WERI-Rb-1 (cell line): ENCODE results near the gene CAMLG.

Source experiments
- DNase-seq: peaks from one replicate; pipeline ENCODE4 v3.0.0-alpha.2; 2020
- H3K27ac ChIP-seq: fragments of 250-450 bp; sonication (Bioruptor Pico); 2 replicates; pipeline ENCODE4 v1.5.1; 2020; ENCODE audit warnings: mild to moderate bottlenecking, moderate library complexity
- H3K27me3 ChIP-seq: fragments of 250-450 bp; sonication (Bioruptor Pico); 2 replicates; pipeline ENCODE4 v1.5.1; 2021; ENCODE audit warnings: mild to moderate bottlenecking, low read depth, moderate library complexity; ENCODE audit not compliant: insufficient read depth, severe bottlenecking
- H3K36me3 ChIP-seq: fragments of 250-450 bp; sonication (Bioruptor Pico); 2 replicates; pipeline ENCODE4 v1.5.1; 2020; ENCODE audit warnings: mild to moderate bottlenecking, moderate library complexity
- H3K4me3 ChIP-seq: 2 replicates; pipeline ENCODE4 v1.5.1; 2011; ENCODE audit warnings: low read depth, mild to moderate bottlenecking, control low read depth, low read length
- H3K9me3 ChIP-seq: fragments of 250-450 bp; sonication (Bioruptor Pico); 2 replicates; pipeline ENCODE4 v1.5.1; 2021; ENCODE audit warnings: mild to moderate bottlenecking, moderate library complexity; ENCODE audit not compliant: severe bottlenecking
- TF ChIP-seq, protein P1 (sequence below): IDR thresholded peaks from 2 replicates; pipeline ENCODE4 v1.5.1; 2011; ENCODE audit warnings: low read depth, mild to moderate bottlenecking, control low read depth, inconsistent platforms, low read length

The CAMLG gene

DNA sequence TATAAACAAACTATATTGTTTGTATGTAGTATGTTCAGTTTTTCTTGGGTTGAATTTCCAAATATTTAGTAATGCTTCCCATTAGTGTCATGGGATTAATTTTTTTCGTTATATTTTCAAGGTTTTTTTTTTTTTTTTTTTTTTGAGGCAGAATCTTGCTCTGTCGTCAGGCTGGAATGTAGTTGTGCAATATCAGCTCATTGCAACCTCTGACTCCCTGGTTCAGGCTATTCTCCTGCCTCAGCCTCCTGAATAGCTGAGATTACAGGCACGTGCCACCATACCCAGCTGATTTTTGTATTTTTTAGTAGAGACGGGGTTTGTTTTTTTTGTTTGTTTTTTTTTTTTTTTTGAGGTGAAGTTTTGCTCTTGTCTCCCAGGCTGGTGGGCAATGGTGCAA lies 30.9 kb downstream of the CAMLG start:
- Histone ChIP-seq H3K36me3 (peaks cover 93% of the 10 kb centered on the region), H3K27ac (no peak overlapping the region), H3K9me3 (no peaks in the 10 kb centered on the region), H3K27me3 (no peaks in the 10 kb centered on the region), H3K4me3 (no peak overlapping the region)
- TF ChIP-seq, protein P1, sequence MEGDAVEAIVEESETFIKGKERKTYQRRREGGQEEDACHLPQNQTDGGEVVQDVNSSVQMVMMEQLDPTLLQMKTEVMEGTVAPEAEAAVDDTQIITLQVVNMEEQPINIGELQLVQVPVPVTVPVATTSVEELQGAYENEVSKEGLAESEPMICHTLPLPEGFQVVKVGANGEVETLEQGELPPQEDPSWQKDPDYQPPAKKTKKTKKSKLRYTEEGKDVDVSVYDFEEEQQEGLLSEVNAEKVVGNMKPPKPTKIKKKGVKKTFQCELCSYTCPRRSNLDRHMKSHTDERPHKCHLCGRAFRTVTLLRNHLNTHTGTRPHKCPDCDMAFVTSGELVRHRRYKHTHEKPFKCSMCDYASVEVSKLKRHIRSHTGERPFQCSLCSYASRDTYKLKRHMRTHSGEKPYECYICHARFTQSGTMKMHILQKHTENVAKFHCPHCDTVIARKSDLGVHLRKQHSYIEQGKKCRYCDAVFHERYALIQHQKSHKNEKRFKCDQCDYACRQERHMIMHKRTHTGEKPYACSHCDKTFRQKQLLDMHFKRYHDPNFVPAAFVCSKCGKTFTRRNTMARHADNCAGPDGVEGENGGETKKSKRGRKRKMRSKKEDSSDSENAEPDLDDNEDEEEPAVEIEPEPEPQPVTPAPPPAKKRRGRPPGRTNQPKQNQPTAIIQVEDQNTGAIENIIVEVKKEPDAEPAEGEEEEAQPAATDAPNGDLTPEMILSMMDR: no peak
- DNase-seq: no peak

- H3K27ac ChIP-seq: no peak overlapping the region
- no peak for DNase-seq
These were observed 34.2 kb downstream of the CAMLG start for GRCh38 chr5:134772461-134773125.

GRCh38 chr5:134777366-134777765 lies 39.0 kb downstream of the CAMLG start:
- Histone ChIP-seq H3K4me3 (no peak overlapping the region), H3K9me3 (no peaks in the 10 kb centered on the region), H3K27me3 (no peaks in the 10 kb centered on the region), H3K36me3 (peaks cover 94% of the 10 kb centered on the region), H3K27ac (no peak overlapping the region)
- no peak for DNase-seq
- TF ChIP-seq, protein P1: no peak

More at GRCh38 chr5:134772461-134773125, 34.2 kb downstream of the CAMLG start:
- Histone ChIP-seq H3K27me3 (no peaks in the 10 kb centered on the region), H3K36me3 (peaks cover 93% of the 10 kb centered on the region), H3K4me3 (no peak overlapping the region), H3K9me3 (no peaks in the 10 kb centered on the region)
- TF ChIP-seq, protein P1: no peak

GRCh38 chr5:134784241-134784920 lies 46.0 kb downstream of the CAMLG start:
- TF ChIP-seq, protein P1: no peak
- Histone ChIP-seq H3K9me3 (no peaks in the 10 kb centered on the region), H3K27me3 (no peaks in the 10 kb centered on the region), H3K27ac (no peak overlapping the region), H3K4me3 (no peak overlapping the region), H3K36me3 (peaks cover 89% of the 10 kb centered on the region)
- no peak for DNase-seq

DNA sequence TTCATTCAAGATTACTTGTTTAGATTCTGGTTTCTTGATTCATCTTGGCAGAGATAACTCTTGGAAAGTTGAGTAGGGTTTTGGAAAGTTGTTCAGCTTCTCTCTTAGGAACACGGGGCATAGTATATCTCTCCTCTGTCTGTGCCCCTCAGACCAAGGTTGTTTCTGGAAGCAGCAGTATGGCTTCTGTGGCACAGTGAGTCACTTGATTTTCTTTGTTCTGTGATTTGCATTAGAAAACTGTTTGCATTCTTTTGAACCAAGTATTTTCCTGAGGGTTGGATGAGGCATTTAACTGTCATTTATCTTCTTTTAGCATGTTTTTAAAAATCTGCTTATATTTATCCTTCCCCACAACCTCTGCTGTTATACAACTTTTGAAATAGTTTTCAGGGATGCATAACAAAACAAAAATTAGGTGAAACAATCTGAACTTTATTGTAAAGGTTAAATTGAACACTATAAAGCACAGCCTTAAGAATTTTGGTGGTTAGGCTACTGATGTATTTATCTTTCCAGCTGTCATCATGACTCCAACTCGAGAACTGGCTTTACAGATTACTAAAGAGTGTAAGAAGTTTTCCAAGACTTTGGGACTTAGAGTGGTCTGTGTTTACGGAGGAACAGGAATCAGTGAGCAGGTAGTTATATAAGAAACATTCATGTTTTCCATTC lies 46.7 kb downstream of the CAMLG start:
- Histone ChIP-seq H3K9me3 (no peaks in the 10 kb centered on the region), H3K27ac (no peak overlapping the region), H3K27me3 (no peaks in the 10 kb centered on the region), H3K36me3 (peaks cover 90% of the 10 kb centered on the region), H3K4me3 (no peak overlapping the region)
- TF ChIP-seq, protein P1: no peak
- no peak for DNase-seq
